ENCODE results near the gene SH3BP4. TPM values are rescaled to one million over a fixed set of nuclear protein-coding genes. Genes with fewer than 3 reads are reported as not detected.

SH3BP4 gene
- total RNA-seq, 1 donor from 2014 or later: 115 TPM

DNA sequence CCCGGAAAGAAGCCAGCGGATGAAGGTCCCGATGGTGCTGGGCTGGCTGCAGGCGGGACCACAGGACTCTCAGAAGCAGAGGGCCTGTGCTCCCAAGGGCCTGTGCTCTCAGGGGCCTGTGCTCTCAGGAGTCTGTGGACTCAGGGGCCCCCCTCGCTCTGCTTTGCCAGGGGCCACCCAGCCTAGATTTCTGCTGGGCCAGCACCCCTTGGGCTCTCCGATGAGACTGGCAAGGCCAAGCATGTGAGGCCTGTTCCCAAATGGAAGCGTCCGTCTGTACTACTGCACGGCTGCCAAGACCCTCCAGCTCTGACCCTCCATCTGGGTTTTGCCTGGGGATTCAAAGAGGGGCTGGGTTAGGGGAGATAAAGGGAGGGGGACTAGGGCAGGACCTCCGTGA is 54.6 kb downstream of the SH3BP4 start:
- H3K4me3 ChIP-seq (ENCODE audit: low read depth, low read length): no peak overlapping the region
- no peak for DNase-seq (ENCODE audit: low read depth)
- no peak for TF ChIP-seq CTCF (IDR thresholded peaks at IDR 0.05; ENCODE audit: insufficient read depth, low read length, poor library complexity, severe bottlenecking)
- H3K36me3 ChIP-seq (ENCODE audit: control insufficient read depth, insufficient read depth, low read length): no peaks in the 10 kb centered on the region
- H3K27me3 ChIP-seq (ENCODE audit: control insufficient read depth, insufficient read depth, low read length): no peaks in the 10 kb centered on the region

DNA sequence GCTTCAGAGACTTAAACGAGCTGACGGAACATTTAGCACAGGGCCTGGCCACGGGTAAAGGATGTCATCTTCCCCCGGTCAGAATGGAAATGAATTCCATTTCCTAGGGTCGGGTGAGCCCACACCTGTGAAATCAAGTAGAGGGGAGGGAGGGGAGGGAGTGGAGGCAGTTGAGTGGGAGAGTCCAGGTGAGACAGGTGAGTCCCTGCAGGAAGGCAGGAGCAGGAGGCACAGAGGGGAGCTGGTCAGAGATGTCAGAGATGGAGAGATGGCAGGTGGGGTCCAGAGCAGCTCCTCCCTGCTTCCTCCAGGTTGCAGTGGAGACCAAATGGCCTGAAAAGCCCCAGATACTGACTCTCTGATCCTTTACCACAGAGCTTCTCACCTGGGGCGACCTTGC is 55.2 kb downstream of the SH3BP4 start:
- Histone ChIP-seq H3K4me3 (ENCODE audit: low read depth, low read length) (no peak overlapping the region), H3K36me3 (ENCODE audit: control insufficient read depth, insufficient read depth, low read length) (no peaks in the 10 kb centered on the region), H3K27me3 (ENCODE audit: control insufficient read depth, insufficient read depth, low read length) (no peaks in the 10 kb centered on the region)
- DNase-seq (ENCODE audit: low read depth): no peak
- no peak for TF ChIP-seq CTCF (IDR thresholded peaks at IDR 0.05; ENCODE audit: insufficient read depth, low read length, poor library complexity, severe bottlenecking)

DNA sequence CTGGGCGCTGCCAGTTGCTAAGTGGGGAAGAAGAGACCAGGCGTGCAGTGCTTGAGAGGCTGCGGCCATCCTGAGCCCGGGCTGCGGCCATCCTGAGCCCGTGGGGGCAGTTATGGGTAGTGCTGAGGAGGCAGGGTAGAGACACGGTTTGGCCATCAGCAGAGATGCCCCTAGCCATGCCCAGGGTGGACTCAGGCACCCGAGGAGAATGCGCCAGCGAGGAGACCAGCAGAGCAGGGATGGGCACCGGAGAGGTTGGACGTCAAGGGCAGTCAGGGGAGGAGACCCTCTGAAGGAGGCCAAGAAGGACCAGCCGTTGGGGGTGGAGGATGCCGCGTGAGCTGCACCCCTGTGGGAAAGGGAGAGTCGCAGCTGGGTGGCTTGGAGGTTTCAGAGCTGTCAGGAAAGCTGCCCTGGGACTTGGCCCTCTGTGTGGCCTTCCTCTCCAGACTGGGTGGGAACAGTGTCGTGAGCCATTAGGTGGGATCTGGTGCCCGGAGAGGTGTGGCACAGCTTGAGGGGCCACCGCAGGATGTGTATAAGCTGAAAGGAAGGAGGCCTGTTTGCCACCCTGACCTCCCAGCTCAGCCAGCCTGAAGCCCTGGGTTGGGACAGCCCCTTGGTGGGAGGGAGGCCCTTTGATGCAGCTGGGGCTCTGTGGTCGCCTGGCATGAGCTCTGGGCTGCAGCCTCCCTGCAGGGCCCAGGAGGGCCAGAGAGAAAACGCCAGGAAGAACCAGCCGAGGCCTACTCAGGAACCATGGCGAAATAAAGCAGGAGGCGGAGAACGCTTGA is 56.0 kb downstream of the SH3BP4 start:
- H3K4me3 ChIP-seq (ENCODE audit: low read depth, low read length): no peak overlapping the region
- TF ChIP-seq CTCF (IDR thresholded peaks at IDR 0.05; ENCODE audit: insufficient read depth, low read length, poor library complexity, severe bottlenecking): no peak
- H3K36me3 ChIP-seq (ENCODE audit: control insufficient read depth, insufficient read depth, low read length): peaks cover 1% of the 10 kb centered on the region
- DNase-seq (ENCODE audit: low read depth): no peak
- H3K27me3 ChIP-seq (ENCODE audit: control insufficient read depth, insufficient read depth, low read length): no peaks in the 10 kb centered on the region

GRCh38 chr2:235008584-235009044 is 56.8 kb downstream of the SH3BP4 start:
- no peak overlapping the region for H3K4me3 ChIP-seq (ENCODE audit: low read depth, low read length)
- TF ChIP-seq CTCF (IDR thresholded peaks at IDR 0.05; ENCODE audit: insufficient read depth, low read length, poor library complexity, severe bottlenecking): no peak
- DNase-seq (ENCODE audit: low read depth): no peak
- H3K27me3 ChIP-seq (ENCODE audit: control insufficient read depth, insufficient read depth, low read length): no peaks in the 10 kb centered on the region
- H3K36me3 ChIP-seq (ENCODE audit: control insufficient read depth, insufficient read depth, low read length): peaks cover 1% of the 10 kb centered on the region

DNA sequence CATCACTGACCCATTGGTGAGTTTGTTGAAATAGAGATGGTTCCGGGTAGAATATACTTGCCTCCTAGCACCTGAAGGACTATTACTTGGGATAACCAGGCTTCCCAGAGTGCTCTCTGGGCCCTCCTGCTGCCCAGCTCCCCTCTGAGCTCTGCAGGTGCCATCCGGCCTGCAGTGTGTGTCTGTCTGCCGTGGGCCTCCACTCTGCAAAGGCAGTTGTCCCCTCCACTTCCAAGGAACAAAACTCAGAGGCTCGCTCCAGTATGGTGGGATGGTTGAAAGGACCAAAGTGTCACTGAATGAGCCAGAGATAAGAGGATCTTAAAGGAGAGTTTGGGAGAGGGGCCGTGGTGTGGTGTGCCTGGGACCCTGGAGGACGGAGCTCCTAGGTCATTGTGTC is 57.3 kb downstream of the SH3BP4 start:
- Histone ChIP-seq H3K27me3 (ENCODE audit: control insufficient read depth, insufficient read depth, low read length) (no peaks in the 10 kb centered on the region), H3K36me3 (ENCODE audit: control insufficient read depth, insufficient read depth, low read length) (peaks cover 1% of the 10 kb centered on the region), H3K4me3 (ENCODE audit: low read depth, low read length) (no peak overlapping the region)
- no peak for TF ChIP-seq CTCF (IDR thresholded peaks at IDR 0.05; ENCODE audit: insufficient read depth, low read length, poor library complexity, severe bottlenecking)
- no peak for DNase-seq (ENCODE audit: low read depth)
